GM13977 (cell line): ENCODE results near the gene OPCML.

Experiments used
- DNase-seq: peaks from one replicate; pipeline ENCODE4 v3.0.0; 2012; ENCODE audit warnings: low spot score
- in situ Hi-C: fragments of 300-500 bp; cut with MboI; formaldehyde crosslinking; loops from one replicate; pipeline ENCODE4 v1.12.0; 2022; ENCODE audit warnings: low sequenced_read_pairs, low pct_unique_long_range_greater_than_20kb, mixed read lengths, inconsistent platforms; ENCODE audit not compliant: unreplicated experiment
- TF ChIP-seq, protein P1 (sequence below): IDR thresholded peaks from 2 replicates; pipeline ENCODE4 v1.5.1; 2012; ENCODE audit warnings: mild to moderate bottlenecking, control low read depth; ENCODE audit not compliant: insufficient read depth; ENCODE audit errors: extremely low read depth, missing control alignments

The OPCML gene

GRCh38 chr11:133443206-133443747, 89.0 kb downstream of the OPCML start:
- DNase-seq = no peak
- TF ChIP-seq, protein P1, sequence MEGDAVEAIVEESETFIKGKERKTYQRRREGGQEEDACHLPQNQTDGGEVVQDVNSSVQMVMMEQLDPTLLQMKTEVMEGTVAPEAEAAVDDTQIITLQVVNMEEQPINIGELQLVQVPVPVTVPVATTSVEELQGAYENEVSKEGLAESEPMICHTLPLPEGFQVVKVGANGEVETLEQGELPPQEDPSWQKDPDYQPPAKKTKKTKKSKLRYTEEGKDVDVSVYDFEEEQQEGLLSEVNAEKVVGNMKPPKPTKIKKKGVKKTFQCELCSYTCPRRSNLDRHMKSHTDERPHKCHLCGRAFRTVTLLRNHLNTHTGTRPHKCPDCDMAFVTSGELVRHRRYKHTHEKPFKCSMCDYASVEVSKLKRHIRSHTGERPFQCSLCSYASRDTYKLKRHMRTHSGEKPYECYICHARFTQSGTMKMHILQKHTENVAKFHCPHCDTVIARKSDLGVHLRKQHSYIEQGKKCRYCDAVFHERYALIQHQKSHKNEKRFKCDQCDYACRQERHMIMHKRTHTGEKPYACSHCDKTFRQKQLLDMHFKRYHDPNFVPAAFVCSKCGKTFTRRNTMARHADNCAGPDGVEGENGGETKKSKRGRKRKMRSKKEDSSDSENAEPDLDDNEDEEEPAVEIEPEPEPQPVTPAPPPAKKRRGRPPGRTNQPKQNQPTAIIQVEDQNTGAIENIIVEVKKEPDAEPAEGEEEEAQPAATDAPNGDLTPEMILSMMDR = no peak
- in situ Hi-C loops = no loop called here

DNA sequence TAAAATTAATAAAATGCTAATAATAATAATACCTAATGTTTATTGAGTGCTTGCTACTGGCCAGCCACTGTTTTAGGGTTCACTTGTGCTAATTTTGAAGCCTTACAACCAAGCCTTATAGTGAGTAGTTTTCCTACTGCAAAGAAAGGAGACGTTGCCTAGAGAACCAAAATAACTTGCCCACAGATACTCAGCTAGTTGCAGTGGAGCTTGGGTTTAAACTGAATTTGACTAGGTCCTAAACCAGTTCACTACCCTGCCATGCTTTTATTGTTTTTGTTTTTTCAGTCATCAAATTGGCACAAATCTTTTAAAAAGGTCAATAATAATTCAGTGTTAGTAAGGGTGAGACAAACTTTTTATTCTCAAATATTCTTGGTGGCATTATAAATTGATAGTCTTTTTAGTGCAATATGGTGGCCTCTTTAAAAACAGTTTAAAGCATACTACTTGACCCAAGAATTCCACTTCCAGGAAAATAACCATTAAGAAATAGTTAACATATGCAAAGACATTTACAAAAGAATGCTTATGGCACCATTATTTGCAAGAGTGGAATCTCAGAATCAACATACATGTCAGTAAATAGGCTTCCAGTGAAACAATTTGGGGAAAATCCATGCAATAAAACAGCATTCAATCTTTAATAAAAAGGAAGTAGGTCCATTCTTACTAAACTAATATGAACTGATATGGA, 90.2 kb downstream of the OPCML start:
- DNase-seq = no peak
- TF ChIP-seq, protein P1 = no peak

GRCh38 chr11:133425992-133426391, 106.3 kb downstream of the OPCML start:
- in situ Hi-C loops = no loop called here
- DNase-seq = no peak
- TF ChIP-seq, protein P1 = no peak

More for the DNA sequence above, 90.2 kb downstream of the OPCML start:
- in situ Hi-C loops = no loop called here

DNA sequence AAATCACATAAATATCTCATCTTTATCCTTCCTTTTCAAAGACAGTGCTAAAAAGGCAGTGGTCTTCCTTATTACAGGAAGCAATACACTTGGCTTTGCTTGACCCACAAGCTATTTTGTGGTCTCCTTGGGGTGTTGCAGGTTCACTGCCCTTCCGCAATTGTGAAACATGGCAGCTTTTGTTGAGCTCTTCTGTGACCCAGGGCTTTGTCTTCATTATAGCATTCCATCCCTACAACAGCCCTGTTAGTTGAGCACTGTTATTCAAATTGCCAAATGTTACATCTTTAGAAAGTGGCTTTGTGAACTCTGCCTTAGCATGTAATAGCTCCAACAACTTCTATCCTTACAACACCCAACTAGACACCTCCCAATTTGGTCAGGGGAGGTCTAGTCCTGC, 107.1 kb downstream of the OPCML start:
- in situ Hi-C loops = no loop called here
- TF ChIP-seq, protein P1 = no peak

DNA sequence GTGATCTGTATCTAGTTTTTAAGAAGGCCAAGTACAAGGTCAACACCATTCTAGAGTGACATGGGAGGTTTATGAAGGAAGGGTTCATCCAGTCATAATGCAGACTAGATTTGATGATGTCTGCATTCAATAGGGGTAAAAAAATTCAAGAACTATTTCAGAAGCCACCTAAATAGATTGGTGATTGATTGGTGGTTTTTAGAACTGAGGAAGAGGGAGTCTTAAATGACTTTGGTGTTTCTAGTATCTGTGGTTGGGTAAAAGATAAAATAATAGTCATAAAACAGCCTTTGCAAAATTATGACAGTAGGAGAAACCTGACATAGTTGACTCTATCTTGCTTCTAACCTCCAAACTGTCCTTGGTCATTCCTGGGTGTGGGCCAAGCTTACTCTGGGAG, 114.1 kb downstream of the OPCML start:
- DNase-seq = no peak
- TF ChIP-seq, protein P1 = no peak
- in situ Hi-C loops = no loop called here

More for the DNA sequence above, 107.1 kb downstream of the OPCML start:
- DNase-seq = no peak

GRCh38 chr11:133414506-133414905, 117.8 kb downstream of the OPCML start:
- TF ChIP-seq, protein P1 = no peak
- in situ Hi-C loops = no loop called here
- no peak for DNase-seq

- TF ChIP-seq, protein P1 = no peak
- in situ Hi-C loops = no loop called here
- no peak for DNase-seq
Observed at GRCh38 chr11:133413703-133414102, 118.6 kb downstream of the OPCML start.
